DOHH2 (cell line): ENCODE measurements around the gene DONSON.
A peak's percentile ranks its signal among the peaks of the same experiment; 100 is the strongest.

ENCODE experiments used
- H3F3A ChIP-seq: fragments of 200-600 bp; sonication (generic), shearing (Covaris generic); 2 replicates; pipeline ENCODE4 v1.6.0; 2016; ENCODE audit warnings: antibody characterized with exemption, mild to moderate bottlenecking; ENCODE audit not compliant: control insufficient read depth, insufficient read depth
- H3K27ac ChIP-seq: fragments of 200-600 bp; sonication (generic); 2 replicates; pipeline ENCODE4 v1.5.1; 2014; ENCODE audit warnings: low read depth, mild to moderate bottlenecking, low read length, moderate library complexity
- H3K27me3 ChIP-seq: fragments of 200-600 bp; sonication (generic); 2 replicates; pipeline ENCODE4 v1.6.1; 2014; ENCODE audit warnings: mild to moderate bottlenecking, low read length, mixed read lengths; ENCODE audit not compliant: control insufficient read depth
- H3K36me3 ChIP-seq: fragments of 200-600 bp; sonication (generic); 2 replicates; pipeline ENCODE4 v1.6.1; 2014; ENCODE audit warnings: mild to moderate bottlenecking, low read length, moderate library complexity, mixed read lengths; ENCODE audit not compliant: control insufficient read depth
- H3K4me1 ChIP-seq: fragments of 200-600 bp; sonication (generic); 2 replicates; pipeline ENCODE4 v1.6.1; 2014; ENCODE audit warnings: mild to moderate bottlenecking, low read length, mixed read lengths; ENCODE audit not compliant: control insufficient read depth
- H3K4me2 ChIP-seq: fragments of 200-600 bp; sonication (generic); 2 replicates; pipeline ENCODE4 v1.6.0; 2014; ENCODE audit warnings: mild to moderate bottlenecking, low read length, moderate library complexity
- H3K4me3 ChIP-seq: fragments of 200-600 bp; sonication (generic); 2 replicates; pipeline ENCODE4 v1.5.1; 2014; ENCODE audit warnings: mild to moderate bottlenecking, low read length, mixed read lengths
- H3K79me2 ChIP-seq: fragments of 200-600 bp; sonication (generic); 2 replicates; pipeline ENCODE4 v1.6.1; 2014; ENCODE audit warnings: mild to moderate bottlenecking, low read length, mixed read lengths; ENCODE audit not compliant: control insufficient read depth
- H3K9me2 ChIP-seq: fragments of 200-600 bp; sonication (generic); replicated peaks from 2 replicates; pipeline ENCODE4 v1.6.1; 2014; ENCODE audit warnings: mild to moderate bottlenecking, low read length, mixed read lengths; ENCODE audit not compliant: control insufficient read depth
- H3K9me3 ChIP-seq: fragments of 200-600 bp; sonication (generic); 2 replicates; pipeline ENCODE4 v1.6.1; 2014; ENCODE audit warnings: antibody characterized with exemption, low read length, mixed read lengths; ENCODE audit not compliant: control insufficient read depth, insufficient read depth
- H4K20me1 ChIP-seq: fragments of 200-600 bp; sonication (generic); 2 replicates; pipeline ENCODE4 v1.6.0; 2014; ENCODE audit warnings: low read depth, mild to moderate bottlenecking, antibody characterized with exemption, low read length, moderate library complexity; ENCODE audit not compliant: control insufficient read depth, insufficient read depth
- CTCF ChIP-seq: fragments of 200-600 bp; sonication (generic); IDR thresholded peaks from one replicate; pipeline ENCODE4 v1.5.1; 2014; ENCODE audit warnings: antibody characterized with exemption, mild to moderate bottlenecking, low read depth, low read length; ENCODE audit not compliant: poor library complexity, severe bottlenecking
- EZH2phosphoT487 ChIP-seq: fragments of 200-600 bp; sonication (generic); IDR thresholded peaks from 2 replicates; pipeline ENCODE4 v1.6.1; 2017; ENCODE audit warnings: borderline replicate concordance, mild to moderate bottlenecking, antibody characterized with exemption, low read length, moderate library complexity, mixed read lengths

Gene DONSON

GRCh38 chr21:33546086-33546485 is 42.4 kb downstream of the DONSON start:
- Histone ChIP-seq H3K9me3 (no peaks in the 10 kb centered on the region), H3K27me3 (no peaks in the 10 kb centered on the region), H3K4me3 (no peak overlapping the region), H3K36me3 (peaks cover 91% of the 10 kb centered on the region), H3K4me2 (peak overlapping the region; percentile 85; the same call in 1 of the 2 replicates), H4K20me1 (peaks cover 31% of the 10 kb centered on the region), H3F3A (peaks cover 14% of the 10 kb centered on the region; the same call in 1 of the 2 replicates), H3K27ac (no peak overlapping the region), H3K79me2 (peaks cover 98% of the 10 kb centered on the region), H3K9me2 (no peaks in the 10 kb centered on the region), H3K4me1 (peaks cover 18% of the 10 kb centered on the region)
- TF ChIP-seq EZH2phosphoT487 (no peak), CTCF (no peak)

GRCh38 chr21:33544451-33545195 is 43.9 kb downstream of the DONSON start:
- Histone ChIP-seq H3K4me1 (peaks cover 28% of the 10 kb centered on the region), H3K4me2 (peak overlapping the region; percentile 85), H3K9me3 (no peaks in the 10 kb centered on the region), H4K20me1 (peaks cover 23% of the 10 kb centered on the region), H3K4me3 (peak overlapping the region; percentile 96), H3K79me2 (peaks cover 98% of the 10 kb centered on the region), H3K27ac (peak overlapping the region; percentile 97; the same call in 1 of the 2 replicates), H3K9me2 (no peaks in the 10 kb centered on the region), H3K36me3 (peaks cover 88% of the 10 kb centered on the region), H3K27me3 (no peaks in the 10 kb centered on the region), H3F3A (peaks cover 14% of the 10 kb centered on the region; the same call in 1 of the 2 replicates)
- TF ChIP-seq CTCF, result no peak
- TF ChIP-seq EZH2phosphoT487, result no peak

- H3K27ac ChIP-seq, result peak overlapping the region; percentile 97
- H3K36me3 ChIP-seq, result peaks cover 88% of the 10 kb centered on the region
- peak overlapping the region; percentile 96 for H3K4me3 ChIP-seq
- H3K79me2 ChIP-seq, result peaks cover 98% of the 10 kb centered on the region
- TF ChIP-seq EZH2phosphoT487 (no peak), CTCF (no peak)
- peaks cover 14% of the 10 kb centered on the region; the same call in 1 of the 2 replicates for H3F3A ChIP-seq
- peaks cover 28% of the 10 kb centered on the region for H3K4me1 ChIP-seq
- H4K20me1 ChIP-seq, result peaks cover 23% of the 10 kb centered on the region
- no peaks in the 10 kb centered on the region for H3K9me3 ChIP-seq
- peak overlapping the region; percentile 85 for H3K4me2 ChIP-seq
- no peaks in the 10 kb centered on the region for H3K9me2 ChIP-seq
- no peaks in the 10 kb centered on the region for H3K27me3 ChIP-seq
Observed at GRCh38 chr21:33543505-33544129, 44.9 kb downstream of the DONSON start.
